Omental fat pad (tissue), 4 donors: Measurements from ENCODE around the gene PGS1. TPM values are rescaled to one million over a fixed set of nuclear protein-coding genes. Genes with fewer than 3 reads are reported as not detected.

Source experiments
- ATAC-seq: fragments of 150-250 bp; one replicate; pipeline ENCODE4 v1.9.1; 2016; ENCODE audit warnings: mild to moderate bottlenecking, moderate library complexity; ENCODE audit not compliant: low FRiP score
- DNase-seq: peaks from one replicate; pipeline ENCODE4 v3.0.0-alpha.2; 2019; ENCODE audit warnings: low spot score
- CTCF ChIP-seq, 3 donors: fragments of 450-650 bp; IDR thresholded peaks; one replicate each; pipeline ENCODE4 v1.5.1; 2016 to 2017; ENCODE audit warnings: antibody characterized with exemption in 3 of 3, mild to moderate bottlenecking in 3 of 3, moderate library complexity in 2 of 3
- total RNA-seq, 4 donors: library from RNA; depleted of rRNA; stranded (reverse); fragments of >200 nt; gene quantifications; one replicate each; pipeline ENCODE4 v1.1.0, GENCODE V29; 2016

PGS1 gene
- total RNA-seq, 4 donors from 2014 or later: 25.8 to 97.2 (median 70.2) TPM

GRCh38 chr17:78407387-78408000, 29.0 kb downstream of the PGS1 start:
- DNase-seq: no peak
- ATAC-seq: no peak
- TF ChIP-seq CTCF (IDR thresholded peaks at IDR 0.05): no peak

GRCh38 chr17:78408476-78409050, 30.1 kb downstream of the PGS1 start:
- DNase-seq: no peak
- ATAC-seq: no peak
- no peak for TF ChIP-seq CTCF (IDR thresholded peaks at IDR 0.05)

- DNase-seq (no peak), ATAC-seq (no peak)
- no peak for TF ChIP-seq CTCF (IDR thresholded peaks at IDR 0.05)
These were observed 30.9 kb downstream of the PGS1 start for GRCh38 chr17:78409191-78409928.

- DNase-seq: no peak
- ATAC-seq: no peak
- TF ChIP-seq CTCF (IDR thresholded peaks at IDR 0.05): no peak
These were observed 32.9 kb downstream of the PGS1 start for GRCh38 chr17:78411241-78411857.

GRCh38 chr17:78412403-78412802, 34.0 kb downstream of the PGS1 start:
- DNase-seq (no peak), ATAC-seq (no peak)
- no peak for TF ChIP-seq CTCF (IDR thresholded peaks at IDR 0.05)

GRCh38 chr17:78414178-78415162, 36.0 kb downstream of the PGS1 start:
- no peak for TF ChIP-seq CTCF (IDR thresholded peaks at IDR 0.05)
- DNase-seq: no peak
- ATAC-seq: no peak
